DND-41 (cell line): ENCODE measurements around the gene TRIM2.

Experiments
- ATAC-seq: fragments of 200-7000 bp; cut with Tn5 transposase; 3 replicates; pipeline ENCODE4 v1.9.1; 2021; ENCODE audit warnings: low read depth; ENCODE audit not compliant: insufficient read depth
- DNase-seq: peaks from one replicate; pipeline ENCODE4 v3.0.0-alpha.2; 2020
- H2AFZ ChIP-seq: 2 replicates; pipeline ENCODE4 v1.6.0; 2012; ENCODE audit warnings: low read depth, low read length
- H3K27ac ChIP-seq: 2 replicates; pipeline ENCODE4 v1.5.1; 2012; ENCODE audit warnings: low read length, inconsistent platforms
- H3K27me3 ChIP-seq: fragments of 200-600 bp; sonication (generic); 2 replicates; pipeline ENCODE4 v1.6.0; 2012; ENCODE audit warnings: low read length, mild to moderate bottlenecking, inconsistent platforms; ENCODE audit not compliant: insufficient read depth, poor library complexity
- H3K36me3 ChIP-seq: 2 replicates; pipeline ENCODE4 v1.5.1; 2012; ENCODE audit warnings: low read length, inconsistent platforms; ENCODE audit not compliant: insufficient read depth
- H3K4me1 ChIP-seq: 2 replicates; pipeline ENCODE4 v1.5.1; 2012; ENCODE audit warnings: mild to moderate bottlenecking, low read length; ENCODE audit not compliant: insufficient read depth
- H3K4me2 ChIP-seq: 2 replicates; pipeline ENCODE4 v1.6.0; 2012; ENCODE audit warnings: mild to moderate bottlenecking, moderate library complexity, low read length, inconsistent platforms; ENCODE audit not compliant: insufficient read depth
- H3K4me3 ChIP-seq, 2 experiments: fragments of 200-600 bp in 1 of 2; shearing (Covaris generic) in 1 of 2; 2 replicates each; pipeline ENCODE4 v1.5.1; 2012 to 2016; ENCODE audit warnings: inconsistent platforms in 2 of 2, low read length in 2 of 2, mild to moderate bottlenecking in 2 of 2, low read depth in 1 of 2, moderate library complexity in 1 of 2
- H3K79me2 ChIP-seq: 2 replicates; pipeline ENCODE4 v1.6.0; 2012; ENCODE audit warnings: low read length, inconsistent platforms; ENCODE audit not compliant: insufficient read depth
- H3K9ac ChIP-seq: 2 replicates; pipeline ENCODE4 v1.6.0; 2012; ENCODE audit warnings: low read depth, mild to moderate bottlenecking, inconsistent platforms, low read length, moderate library complexity
- H3K9me3 ChIP-seq: 2 replicates; pipeline ENCODE4 v1.5.1; 2012; ENCODE audit warnings: low read length, moderate library complexity, mild to moderate bottlenecking, inconsistent platforms; ENCODE audit not compliant: insufficient read depth, severe bottlenecking
- H4K20me1 ChIP-seq: 2 replicates; pipeline ENCODE4 v1.6.0; 2012; ENCODE audit warnings: low read length; ENCODE audit not compliant: insufficient read depth
- EZH2 ChIP-seq: IDR thresholded peaks from 3 replicates; pipeline ENCODE4 v1.6.1; 2012; ENCODE audit warnings: borderline replicate concordance, low read depth, mild to moderate bottlenecking, moderate library complexity, low read length, inconsistent platforms; ENCODE audit not compliant: severe bottlenecking
- TF ChIP-seq, protein P1 (sequence below): IDR thresholded peaks from 2 replicates; pipeline ENCODE4 v1.5.1; 2012; ENCODE audit warnings: borderline replicate concordance, low read length, moderate library complexity, mild to moderate bottlenecking; ENCODE audit not compliant: poor library complexity, severe bottlenecking; ENCODE audit errors: extremely low read depth

Gene TRIM2

GRCh38 chr4:153207567-153207966 lies 3.3 kb downstream of the TRIM2 start:
- H3K9ac ChIP-seq: no peak overlapping the region
- no peaks in the 10 kb centered on the region for H3K27me3 ChIP-seq
- no peak overlapping the region for H3K27ac ChIP-seq
- no peaks in the 10 kb centered on the region for H3K36me3 ChIP-seq
- no peak for ATAC-seq
- no peak overlapping the region for H2AFZ ChIP-seq
- H3K79me2 ChIP-seq: no peaks in the 10 kb centered on the region
- H3K4me3 ChIP-seq: no peak overlapping the region
- H3K4me2 ChIP-seq: no peak overlapping the region
- no peak for DNase-seq
- H4K20me1 ChIP-seq: no peaks in the 10 kb centered on the region
- H3K9me3 ChIP-seq: no peaks in the 10 kb centered on the region
- H3K4me1 ChIP-seq: peaks cover 5% of the 10 kb centered on the region
- TF ChIP-seq EZH2: no peak
- TF ChIP-seq, protein P1, sequence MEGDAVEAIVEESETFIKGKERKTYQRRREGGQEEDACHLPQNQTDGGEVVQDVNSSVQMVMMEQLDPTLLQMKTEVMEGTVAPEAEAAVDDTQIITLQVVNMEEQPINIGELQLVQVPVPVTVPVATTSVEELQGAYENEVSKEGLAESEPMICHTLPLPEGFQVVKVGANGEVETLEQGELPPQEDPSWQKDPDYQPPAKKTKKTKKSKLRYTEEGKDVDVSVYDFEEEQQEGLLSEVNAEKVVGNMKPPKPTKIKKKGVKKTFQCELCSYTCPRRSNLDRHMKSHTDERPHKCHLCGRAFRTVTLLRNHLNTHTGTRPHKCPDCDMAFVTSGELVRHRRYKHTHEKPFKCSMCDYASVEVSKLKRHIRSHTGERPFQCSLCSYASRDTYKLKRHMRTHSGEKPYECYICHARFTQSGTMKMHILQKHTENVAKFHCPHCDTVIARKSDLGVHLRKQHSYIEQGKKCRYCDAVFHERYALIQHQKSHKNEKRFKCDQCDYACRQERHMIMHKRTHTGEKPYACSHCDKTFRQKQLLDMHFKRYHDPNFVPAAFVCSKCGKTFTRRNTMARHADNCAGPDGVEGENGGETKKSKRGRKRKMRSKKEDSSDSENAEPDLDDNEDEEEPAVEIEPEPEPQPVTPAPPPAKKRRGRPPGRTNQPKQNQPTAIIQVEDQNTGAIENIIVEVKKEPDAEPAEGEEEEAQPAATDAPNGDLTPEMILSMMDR: peak; percentile 4

- no peak for DNase-seq
- H3K79me2 ChIP-seq: no peaks in the 10 kb centered on the region
Measured at GRCh38 chr4:153209410-153209809, 5.2 kb downstream of the TRIM2 start.

DNA sequence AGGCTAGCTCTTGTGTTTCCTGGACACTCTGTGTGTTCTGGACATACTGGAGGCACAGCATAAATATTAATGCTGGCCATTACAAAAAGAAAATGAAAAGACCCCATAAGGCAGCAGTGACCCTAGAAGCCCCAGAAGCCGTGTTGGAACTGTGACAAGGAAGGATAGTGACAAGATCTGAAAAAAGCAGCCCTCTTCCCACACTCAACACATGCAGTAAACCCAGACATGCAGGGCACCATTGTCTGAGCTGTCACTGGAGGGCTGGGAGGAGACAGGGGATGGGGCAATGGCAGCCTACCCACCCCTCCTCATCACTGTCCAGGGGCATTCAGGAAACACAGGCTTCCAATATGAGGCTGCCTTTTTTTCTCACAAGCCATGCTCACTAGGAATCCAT lies 6.5 kb downstream of the TRIM2 start:
- ATAC-seq (no peak), DNase-seq (no peak)
- H3K4me2 ChIP-seq: no peak overlapping the region
- H3K9ac ChIP-seq: no peak overlapping the region
- no peaks in the 10 kb centered on the region for H4K20me1 ChIP-seq
- H3K36me3 ChIP-seq: no peaks in the 10 kb centered on the region
- no peak overlapping the region for H2AFZ ChIP-seq
- H3K9me3 ChIP-seq: no peaks in the 10 kb centered on the region
- H3K4me1 ChIP-seq: peaks cover 11% of the 10 kb centered on the region
- TF ChIP-seq, protein P1: no peak
- no peak for TF ChIP-seq EZH2
- no peaks in the 10 kb centered on the region for H3K27me3 ChIP-seq
- H3K27ac ChIP-seq: no peak overlapping the region
- H3K4me3 ChIP-seq: no peak overlapping the region
- H3K79me2 ChIP-seq: no peaks in the 10 kb centered on the region

More at GRCh38 chr4:153209410-153209809, 5.2 kb downstream of the TRIM2 start:
- H3K27me3 ChIP-seq: no peaks in the 10 kb centered on the region
- peaks cover 11% of the 10 kb centered on the region for H3K4me1 ChIP-seq
- no peak overlapping the region for H3K4me3 ChIP-seq
- no peak overlapping the region for H3K9ac ChIP-seq
- no peaks in the 10 kb centered on the region for H3K9me3 ChIP-seq
- TF ChIP-seq, protein P1: no peak
- no peak for TF ChIP-seq EZH2
- ATAC-seq: no peak
- H2AFZ ChIP-seq: no peak overlapping the region
- H3K36me3 ChIP-seq: no peaks in the 10 kb centered on the region
- no peak overlapping the region for H3K4me2 ChIP-seq
- H3K27ac ChIP-seq: no peak overlapping the region
- no peaks in the 10 kb centered on the region for H4K20me1 ChIP-seq
